Sigmoid colon (tissue), 7 donors: Measurements from ENCODE around the gene EDEM1. TPM values are rescaled to one million over a fixed set of nuclear protein-coding genes. Genes with fewer than 3 reads are reported as not detected.

Experiments used
- DNase-seq: peaks from one replicate; pipeline ENCODE4 v3.0.0-alpha.2; 2019
- H3K27ac ChIP-seq, 4 donors: fragments of 200-600 bp; sonication (generic); one replicate each; pipeline ENCODE4 v1.5.1; 2016 to 2019; ENCODE audit warnings: mild to moderate bottlenecking in 1 of 4
- H3K27me3 ChIP-seq, 3 donors: fragments of 200-600 bp; sonication (generic); one replicate each; pipeline ENCODE4 v1.5.1; 2019; ENCODE audit warnings: mild to moderate bottlenecking in 1 of 3
- H3K36me3 ChIP-seq, 4 donors: fragments of 200-600 bp; sonication (generic); one replicate each; pipeline ENCODE4 v1.5.1; 2016 to 2019
- H3K4me1 ChIP-seq, 4 donors: fragments of 200-600 bp; sonication (generic); one replicate each; pipeline ENCODE4 v1.5.1; 2017 to 2019
- H3K4me3 ChIP-seq, 4 donors: fragments of 200-600 bp; sonication (generic); one replicate each; pipeline ENCODE4 v1.5.1; 2017 to 2019; ENCODE audit warnings: mild to moderate bottlenecking in 2 of 4, moderate library complexity in 1 of 4
- H3K9me3 ChIP-seq, 4 donors: fragments of 200-600 bp in 3 of 4; sonication (generic) in 3 of 4; one replicate each; pipeline versions ENCODE4 v1.5.1 to v1.6.1; 2013 to 2019
- EP300 ChIP-seq, 4 donors: sonication (generic); formaldehyde crosslinking; IDR thresholded peaks; one replicate each; pipeline ENCODE4 v1.6.1; 2017; ENCODE audit warnings: antibody characterized with exemption in 4 of 4
- POLR2A ChIP-seq, 2 donors: fragments of 450-650 bp; IDR thresholded peaks; one replicate each; pipeline ENCODE4 v1.6.1; 2016; ENCODE audit warnings: antibody characterized with exemption in 2 of 2, mild to moderate bottlenecking in 2 of 2, moderate library complexity in 2 of 2
- POLR2AphosphoS5 ChIP-seq, 4 donors: sonication (generic); formaldehyde crosslinking; IDR thresholded peaks; one replicate each; pipeline ENCODE4 v1.6.1; 2017; ENCODE audit warnings: antibody characterized with exemption in 4 of 4
- WGBS, 2 donors: extraction: QIAGEN DNeasy Blood & Tissue Kit; methylation state at CpG; one replicate each; pipeline ENCODE4 v1.1.7; 2013; 5-methylcytosine and 5-hydroxymethylcytosine counted together
- intact Hi-C: fragments of 100-400 bp; cut with DNase I; formaldehyde crosslinking; loops from one replicate; pipeline ENCODE4 v1.15.1; 2023
- polyA plus RNA-seq, 3 donors: library from polyadenylated mRNA; stranded (reverse); fragments of 200-250 nt; gene quantifications; one replicate each; pipeline ENCODE4 v1.2.3, GENCODE V29; 2013
- total RNA-seq, 4 donors: library from RNA; depleted of rRNA; stranded (reverse); fragments of >200 nt; gene quantifications; one replicate each; pipeline ENCODE4 v1.1.0, GENCODE V29; 2016
- TF ChIP-seq, protein P1 (sequence below), 4 experiments: fragments of 450-650 bp in 3 of 4; fragments of 200-600 bp in 1 of 4; IDR thresholded peaks; one replicate each; pipeline ENCODE4 v1.5.1; 2016 to 2019; ENCODE audit warnings: antibody characterized with exemption in 4 of 4, mild to moderate bottlenecking in 3 of 4, moderate library complexity in 2 of 4
- donor health status: healthy with polysubstance abuse.
- donor health status: Bipolar disorder and iron deficiency.
- donor health status: healthy.

Gene EDEM1
- total and polyA plus RNA-seq, 7 donors, result 3.6 to 23.8 (median 18.1) TPM

- DNase-seq, result no peak
- Histone ChIP-seq H3K27me3 (no peaks in the 10 kb centered on the region), H3K4me3 (no peak overlapping the region), H3K4me1 (peaks cover 0 to 4% (median 2%) of the 10 kb centered on the region in 4 donors), H3K9me3 (no peaks in the 10 kb centered on the region), H3K27ac (no peak overlapping the region), H3K36me3 (peaks cover 8 to 99% (median 70%) of the 10 kb centered on the region in 4 donors)
- TF ChIP-seq EP300 (IDR thresholded peaks at IDR 0.05) (no peak), POLR2AphosphoS5 (IDR thresholded peaks at IDR 0.05) (no peak), POLR2A (IDR thresholded peaks at IDR 0.05) (no peak)
- TF ChIP-seq, protein P1, sequence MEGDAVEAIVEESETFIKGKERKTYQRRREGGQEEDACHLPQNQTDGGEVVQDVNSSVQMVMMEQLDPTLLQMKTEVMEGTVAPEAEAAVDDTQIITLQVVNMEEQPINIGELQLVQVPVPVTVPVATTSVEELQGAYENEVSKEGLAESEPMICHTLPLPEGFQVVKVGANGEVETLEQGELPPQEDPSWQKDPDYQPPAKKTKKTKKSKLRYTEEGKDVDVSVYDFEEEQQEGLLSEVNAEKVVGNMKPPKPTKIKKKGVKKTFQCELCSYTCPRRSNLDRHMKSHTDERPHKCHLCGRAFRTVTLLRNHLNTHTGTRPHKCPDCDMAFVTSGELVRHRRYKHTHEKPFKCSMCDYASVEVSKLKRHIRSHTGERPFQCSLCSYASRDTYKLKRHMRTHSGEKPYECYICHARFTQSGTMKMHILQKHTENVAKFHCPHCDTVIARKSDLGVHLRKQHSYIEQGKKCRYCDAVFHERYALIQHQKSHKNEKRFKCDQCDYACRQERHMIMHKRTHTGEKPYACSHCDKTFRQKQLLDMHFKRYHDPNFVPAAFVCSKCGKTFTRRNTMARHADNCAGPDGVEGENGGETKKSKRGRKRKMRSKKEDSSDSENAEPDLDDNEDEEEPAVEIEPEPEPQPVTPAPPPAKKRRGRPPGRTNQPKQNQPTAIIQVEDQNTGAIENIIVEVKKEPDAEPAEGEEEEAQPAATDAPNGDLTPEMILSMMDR (IDR thresholded peaks at IDR 0.05), result no peak
- intact Hi-C loops, result no loop called here
- 91% methylated on average over 9 of the region's 9 CpGs for WGBS, 2 donors
Measured at GRCh38 chr3:5212628-5213573, 25.4 kb downstream of the EDEM1 start.

GRCh38 chr3:5213574-5213966, 26.1 kb downstream of the EDEM1 start:
- no peak for TF ChIP-seq EP300 (IDR thresholded peaks at IDR 0.05)
- TF ChIP-seq, protein P1 (IDR thresholded peaks at IDR 0.05), result no peak
- TF ChIP-seq POLR2A (IDR thresholded peaks at IDR 0.05), result no peak
- TF ChIP-seq POLR2AphosphoS5 (IDR thresholded peaks at IDR 0.05), result no peak
- Histone ChIP-seq H3K4me3 (no peak overlapping the region), H3K27me3 (no peaks in the 10 kb centered on the region), H3K27ac (no peak overlapping the region), H3K9me3 (no peaks in the 10 kb centered on the region), H3K36me3 (peaks cover 4 to 92% (median 64%) of the 10 kb centered on the region in 4 donors), H3K4me1 (peaks cover 0 to 10% (median 7%) of the 10 kb centered on the region in 4 donors)
- 89 to 93% methylated on average over 7 of the region's 7 CpGs for WGBS, 2 donors
- no peak for DNase-seq
- intact Hi-C loops, result no loop called here

GRCh38 chr3:5214352-5214751, 26.8 kb downstream of the EDEM1 start:
- H3K4me3 ChIP-seq, result no peak overlapping the region
- TF ChIP-seq POLR2A (IDR thresholded peaks at IDR 0.05), result no peak
- no peak for TF ChIP-seq POLR2AphosphoS5 (IDR thresholded peaks at IDR 0.05)
- TF ChIP-seq EP300 (IDR thresholded peaks at IDR 0.05), result no peak
- TF ChIP-seq, protein P1 (IDR thresholded peaks at IDR 0.05), result no peak
- no peaks in the 10 kb centered on the region for H3K9me3 ChIP-seq
- no peak for DNase-seq
- intact Hi-C loops, result no loop called here
- peaks cover 0 to 12% (median 9%) of the 10 kb centered on the region in 4 donors for H3K4me1 ChIP-seq
- 79 to 81% methylated on average over 9 of the region's 9 CpGs for WGBS, 2 donors
- H3K27ac ChIP-seq, result no peak overlapping the region
- H3K36me3 ChIP-seq, result peaks cover 2 to 84% (median 61%) of the 10 kb centered on the region in 4 donors
- no peaks in the 10 kb centered on the region for H3K27me3 ChIP-seq

DNA sequence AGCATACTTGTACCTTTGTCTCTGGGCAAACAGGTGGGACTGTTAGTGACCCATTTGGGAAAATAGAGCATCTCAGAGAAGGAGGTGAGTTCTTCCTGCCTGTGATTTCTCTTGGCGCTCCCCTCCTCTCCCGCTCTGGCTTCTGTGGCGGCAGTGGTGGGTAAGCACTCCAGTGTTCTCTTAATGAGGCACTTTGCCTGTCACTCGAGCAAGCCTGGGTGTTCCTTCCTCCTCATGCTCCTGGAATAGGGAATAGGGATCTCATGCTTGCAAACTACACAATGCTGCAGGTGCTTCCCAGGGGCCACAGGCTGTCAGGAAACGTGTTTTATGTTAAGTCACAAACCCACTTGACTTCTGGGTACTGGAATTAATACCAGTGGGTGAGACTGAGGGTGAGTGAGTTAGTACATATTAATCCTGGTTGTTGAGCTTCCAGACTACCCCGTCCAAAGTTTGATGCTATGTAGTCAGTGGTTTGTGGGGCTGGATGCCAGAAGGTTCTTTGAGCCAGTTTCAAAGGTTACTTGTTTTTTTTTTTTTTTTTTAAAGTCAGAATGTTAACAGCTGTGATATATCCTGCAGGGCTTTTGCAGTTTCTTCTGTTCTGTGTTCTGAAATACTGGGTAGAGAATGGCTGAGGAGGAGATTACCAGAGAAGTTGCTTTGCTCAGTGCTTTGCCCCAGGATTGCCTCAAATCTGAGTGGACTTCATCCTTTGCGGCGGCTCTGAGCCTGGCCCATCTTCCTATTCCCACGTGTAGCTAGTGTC, 30.5 kb downstream of the EDEM1 start:
- TF ChIP-seq POLR2A (IDR thresholded peaks at IDR 0.05), result no peak
- TF ChIP-seq, protein P1 (IDR thresholded peaks at IDR 0.05), result no peak
- TF ChIP-seq EP300 (IDR thresholded peaks at IDR 0.05), result no peak
- H3K4me1 ChIP-seq, result peaks cover 0 to 12% (median 9%) of the 10 kb centered on the region in 4 donors
- H3K27ac ChIP-seq, result peak overlapping the region in 1 of 4 donors; percentile 36
- H3K4me3 ChIP-seq, result no peak overlapping the region
- peaks cover 0 to 51% (median 33%) of the 10 kb centered on the region in 4 donors for H3K36me3 ChIP-seq
- DNase-seq, result no peak
- H3K27me3 ChIP-seq, result no peaks in the 10 kb centered on the region
- WGBS, 2 donors, result 66 to 76% methylated on average over 9 of the region's 9 CpGs
- intact Hi-C loops, result no loop called here
- no peaks in the 10 kb centered on the region for H3K9me3 ChIP-seq
